Heart right ventricle (tissue), 16 donors: ENCODE measurements around the gene NAA10. TPM values are rescaled to one million over a fixed set of nuclear protein-coding genes. Genes with fewer than 3 reads are reported as not detected.
A peak's percentile ranks its signal among the peaks of the same experiment; 100 is the strongest.

ENCODE experiments used
- ATAC-seq, 8 donors: fragments of 200-7000 bp; cut with Tn5 transposase; one replicate each; pipeline ENCODE4 v1.9.1; 2020; ENCODE audit warnings: mild to moderate bottlenecking in 8 of 8, moderate library complexity in 8 of 8, moderate number of reproducible peaks in 1 of 8
- DNase-seq, 2 donors: peaks; one replicate each; pipeline ENCODE4 v3.0.0-alpha.2; 2020
- H3K27ac ChIP-seq, 10 donors: fragments of 200-600 bp; sonication (generic) in 2 of 10; one replicate each; pipeline versions ENCODE4 v1.5.0 to v1.8.0; 2020 to 2022; ENCODE audit warnings: mild to moderate bottlenecking in 3 of 10
- H3K27me3 ChIP-seq, 7 donors: fragments of 200-600 bp; one replicate each; pipeline ENCODE4 v1.8.0; 2021 to 2022; ENCODE audit warnings: mild to moderate bottlenecking in 2 of 7
- H3K36me3 ChIP-seq, 9 donors: fragments of 200-600 bp; sonication (generic) in 1 of 9; one replicate each; pipeline versions ENCODE4 v1.5.0 to v1.8.0; 2020 to 2022; ENCODE audit warnings: mild to moderate bottlenecking in 2 of 9
- H3K4me1 ChIP-seq, 9 donors: fragments of 200-600 bp; sonication (generic) in 1 of 9; one replicate each; pipeline versions ENCODE4 v1.5.0 to v1.8.0; 2020 to 2022; ENCODE audit warnings: mild to moderate bottlenecking in 4 of 9
- H3K4me3 ChIP-seq, 10 donors: fragments of 200-600 bp; sonication (generic) in 2 of 10; one replicate each; pipeline versions ENCODE4 v1.5.0 to v1.8.0; 2020 to 2022; ENCODE audit warnings: mild to moderate bottlenecking in 7 of 10, moderate library complexity in 2 of 10
- H3K9me3 ChIP-seq, 11 donors: fragments of 200-600 bp in 10 of 11; sonication (generic) in 2 of 11; one replicate each; pipeline versions ENCODE4 v1.5.0 to v1.8.0; 2013 to 2022; ENCODE audit warnings: mild to moderate bottlenecking in 2 of 11, control low read depth in 1 of 11, moderate library complexity in 1 of 11
- WGBS, 2 donors: extraction: QIAGEN DNeasy Blood & Tissue Kit; methylation state at CpG; one replicate each; pipeline ENCODE4 v1.1.7; 2013; ENCODE audit warnings: inconsistent platforms in 1 of 2; 5-methylcytosine and 5-hydroxymethylcytosine counted together
- intact Hi-C, 10 donors: fragments of 100-400 bp; cut with DNase I; formaldehyde crosslinking; loops; one replicate each; pipeline versions ENCODE4 v1.11.1 to v1.14.2; 2022
- polyA plus RNA-seq, 2 donors: library from polyadenylated mRNA; stranded (reverse); fragments of 200-250 nt; gene quantifications; one replicate each; pipeline ENCODE4 v1.2.3, GENCODE V29; 2013
- total RNA-seq, 10 donors: library from RNA; stranded (reverse); fragmentation: NEBNext Ultra II Directional in 3 of 10; extraction: Animal tissue kit (Norgen Biotek cat#: 25700) in 3 of 10; gene quantifications; one replicate each; pipeline versions ENCODE4 v1.2.1 to v1.2.4, GENCODE V29; 2021 to 2023
- TF ChIP-seq, protein P1 (sequence below), 9 donors: fragments of 200-600 bp; sonication (generic) in 2 of 9; IDR thresholded peaks; one replicate each; pipeline versions ENCODE4 v1.5.0 to v1.8.0; 2021 to 2022; ENCODE audit warnings: antibody characterized with exemption in 9 of 9, mild to moderate bottlenecking in 5 of 9, moderate library complexity in 1 of 9
- donor health status: Arrhythmogenic right ventricular cardiomyopathy.
- donor health status: ischemic (EF 13 %, LVEDD 7.1; RV severe dilation, severe dysfunction).
- donor health status: healthy with polysubstance abuse.
- donor health status: DM: no; HTN: yes; CAD: no.
- donor health status: DM: no; HTN: no; CAD: no.
- donor health status: ischemic (EF 25% LVEDD 6.9; RV normal size, moderate dysfunction).
- donor health status: ischemic (EF 25% LVEDD 5.7; RV mildly dilated, moderate dysfunction).
- donor health status: healthy.
- donor health status: DM: yes; HTN: yes; CAD: no.
- donor health status: Ischemic cardiomyopathy.
- donor health status: ischemic (EF 35%, LVEDD 5.7; RV mildly dilated, moderate dysfunction).
- donor health status: nonischemic (EF 11% LVEDD 7.7; RV severe dilation, severe dysfunction).
- donor health status: DM: yes; HTN: yes; CAD: no.
- donor health status: PGD.
- donor health status: ischemic (EF 29% LVEDD 5.4; RV normal size, mild dysfunction).
- donor health status: nonischemic (EF 23%, LVEDD 6.1; RV moderate dilation, normal function).

Gene NAA10
- total and polyA plus RNA-seq, 12 donors, result 46.9 to 228 (median 62.2) TPM

- TF ChIP-seq, protein P1, sequence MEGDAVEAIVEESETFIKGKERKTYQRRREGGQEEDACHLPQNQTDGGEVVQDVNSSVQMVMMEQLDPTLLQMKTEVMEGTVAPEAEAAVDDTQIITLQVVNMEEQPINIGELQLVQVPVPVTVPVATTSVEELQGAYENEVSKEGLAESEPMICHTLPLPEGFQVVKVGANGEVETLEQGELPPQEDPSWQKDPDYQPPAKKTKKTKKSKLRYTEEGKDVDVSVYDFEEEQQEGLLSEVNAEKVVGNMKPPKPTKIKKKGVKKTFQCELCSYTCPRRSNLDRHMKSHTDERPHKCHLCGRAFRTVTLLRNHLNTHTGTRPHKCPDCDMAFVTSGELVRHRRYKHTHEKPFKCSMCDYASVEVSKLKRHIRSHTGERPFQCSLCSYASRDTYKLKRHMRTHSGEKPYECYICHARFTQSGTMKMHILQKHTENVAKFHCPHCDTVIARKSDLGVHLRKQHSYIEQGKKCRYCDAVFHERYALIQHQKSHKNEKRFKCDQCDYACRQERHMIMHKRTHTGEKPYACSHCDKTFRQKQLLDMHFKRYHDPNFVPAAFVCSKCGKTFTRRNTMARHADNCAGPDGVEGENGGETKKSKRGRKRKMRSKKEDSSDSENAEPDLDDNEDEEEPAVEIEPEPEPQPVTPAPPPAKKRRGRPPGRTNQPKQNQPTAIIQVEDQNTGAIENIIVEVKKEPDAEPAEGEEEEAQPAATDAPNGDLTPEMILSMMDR (IDR thresholded peaks at IDR 0.05), result no peak
- no peaks in the 10 kb centered on the region for H3K36me3 ChIP-seq
- WGBS, 2 donors, result 0 to 1% methylated on average over 33 to 34 of the region's 34 CpGs
- peaks cover 0 to 24% (median 0%) of the 10 kb centered on the region in 7 donors for H3K27me3 ChIP-seq
- ATAC-seq (peak; percentile 71 to 87 (median 82)), DNase-seq (peak; percentile 88 to 89)
- peaks cover 8 to 62% (median 52%) of the 10 kb centered on the region in 9 donors for H3K4me1 ChIP-seq
- intact Hi-C loops, result no loop called here
- no peaks in the 10 kb centered on the region for H3K9me3 ChIP-seq
- peak overlapping the region; percentile 47 to 92 (median 83) for H3K4me3 ChIP-seq
- H3K27ac ChIP-seq, result peak overlapping the region; percentile 93 to 100 (median 100)
Measured at GRCh38 chrX:153971124-153971449, 36.2 kb upstream of the NAA10 start.

- DNase-seq, result peak in 1 of 2 donors; percentile 47
- TF ChIP-seq, protein P1 (IDR thresholded peaks at IDR 0.05), result no peak
- WGBS, 2 donors, result 0 to 1% methylated on average over 32 to 48 of the region's 49 CpGs
- H3K9me3 ChIP-seq, result no peaks in the 10 kb centered on the region
- peak overlapping the region; percentile 93 to 100 (median 100) for H3K27ac ChIP-seq
- H3K36me3 ChIP-seq, result no peaks in the 10 kb centered on the region
- ATAC-seq, result peak; percentile 5 to 38 (median 24)
- intact Hi-C loops, result no loop called here
- peak overlapping the region; percentile 47 to 92 (median 83) for H3K4me3 ChIP-seq
- H3K4me1 ChIP-seq, result peaks cover 8 to 66% (median 56%) of the 10 kb centered on the region in 9 donors
- H3K27me3 ChIP-seq, result peaks cover 0 to 24% (median 0%) of the 10 kb centered on the region in 7 donors
Measured at GRCh38 chrX:153970357-153971123, 35.7 kb upstream of the NAA10 start.

DNA sequence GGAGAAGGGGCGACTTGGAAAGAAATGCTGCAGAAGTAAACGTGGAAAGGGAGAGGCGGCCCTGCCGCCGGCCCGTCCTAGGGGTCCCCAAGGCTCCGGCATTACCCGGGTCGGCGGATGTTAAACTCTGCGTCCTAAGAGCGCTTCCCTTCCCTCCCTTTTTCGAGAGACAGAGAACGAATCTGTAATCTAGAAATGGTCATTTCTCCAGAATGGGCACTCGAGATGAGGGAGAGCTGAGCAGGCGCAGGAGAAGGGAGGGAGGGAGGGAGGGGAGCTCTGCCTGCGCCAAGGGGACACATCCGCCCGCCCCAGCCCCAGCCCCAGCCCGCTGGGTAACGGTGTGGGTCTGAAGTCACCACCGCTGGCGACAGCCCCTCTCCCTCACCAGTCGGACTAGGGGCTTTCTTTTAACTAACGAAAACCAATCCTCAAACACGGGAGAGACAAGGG, 35.1 kb upstream of the NAA10 start:
- 1 to 7% methylated on average over 22 to 26 of the region's 26 CpGs for WGBS, 2 donors
- H3K4me1 ChIP-seq, result peaks cover 8 to 68% (median 57%) of the 10 kb centered on the region in 9 donors
- no peaks in the 10 kb centered on the region for H3K36me3 ChIP-seq
- TF ChIP-seq, protein P1 (IDR thresholded peaks at IDR 0.05), result no peak
- peak in 1 of 8 donors; percentile 13 for ATAC-seq
- H3K27me3 ChIP-seq, result peaks cover 0 to 20% (median 0%) of the 10 kb centered on the region in 7 donors
- peak overlapping the region in 8 of 10 donors; percentile 23 to 100 (median 79) for H3K27ac ChIP-seq
- H3K4me3 ChIP-seq, result peak overlapping the region in 9 of 10 donors; percentile 47 to 92 (median 82)
- no peak for DNase-seq
- no peaks in the 10 kb centered on the region for H3K9me3 ChIP-seq
- intact Hi-C loops, result no loop called here

DNA sequence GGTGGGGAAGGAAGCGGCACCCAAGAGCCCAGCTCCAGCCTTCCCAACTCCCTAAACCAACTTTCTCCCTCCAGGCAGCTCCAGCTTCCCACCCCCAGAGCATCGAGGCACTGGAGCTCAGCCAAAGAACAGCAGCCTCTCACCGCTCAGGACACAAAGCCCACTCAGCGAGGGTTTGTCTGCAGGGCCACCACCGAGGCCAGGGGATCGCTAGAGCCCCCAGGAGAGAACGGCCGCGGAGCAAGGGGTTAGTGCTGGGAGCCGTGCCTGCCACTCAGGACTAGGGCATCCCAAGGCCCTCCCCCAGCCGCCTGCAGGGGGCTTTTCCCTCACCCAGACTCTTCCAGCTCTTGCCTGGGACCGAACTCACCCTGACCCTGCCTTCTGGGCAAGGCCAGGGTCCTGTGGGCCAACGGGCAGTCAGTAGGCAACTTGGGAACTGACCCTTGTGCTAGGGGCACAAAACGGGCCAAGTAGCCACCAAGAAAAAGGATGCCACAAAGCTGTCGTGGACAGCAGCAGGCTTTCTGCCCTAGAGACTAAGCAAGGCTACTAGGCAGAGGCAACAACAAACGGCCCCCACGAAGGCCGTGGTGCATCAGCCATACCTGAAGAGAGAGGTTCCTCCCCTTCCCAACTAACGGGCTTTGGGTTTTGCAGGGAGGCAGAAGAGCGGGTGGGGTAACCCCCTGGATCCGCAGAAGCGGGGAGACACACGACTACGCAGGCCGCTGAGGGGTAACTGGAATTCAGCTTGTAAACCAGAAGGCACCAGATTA, 34.5 kb upstream of the NAA10 start:
- TF ChIP-seq, protein P1 (IDR thresholded peaks at IDR 0.05), result no peak
- DNase-seq (no peak), ATAC-seq (no peak)
- Histone ChIP-seq H3K27me3 (peaks cover 0 to 15% (median 0%) of the 10 kb centered on the region in 7 donors), H3K36me3 (peaks cover 0 to 3% (median 0%) of the 10 kb centered on the region in 9 donors), H3K9me3 (no peaks in the 10 kb centered on the region), H3K4me1 (peaks cover 8 to 69% (median 52%) of the 10 kb centered on the region in 9 donors), H3K27ac (peak overlapping the region in 8 of 10 donors; percentile 23 to 100 (median 79)), H3K4me3 (peak overlapping the region in 9 of 10 donors; percentile 47 to 92 (median 82))
- intact Hi-C loops, result no loop called here
- 12 to 18% methylated on average over 23 to 25 of the region's 25 CpGs for WGBS, 2 donors
